GOT3 (cell line): ENCODE measurements around the gene XYLT2.
"Not testable (repeated sequence)": the region's sequence is repeated elsewhere in the genome, so short reads cannot be mapped to it uniquely, and the experiment has no call there.

ENCODE experiments used
- DNase-seq: peaks from one replicate; lab custom pipeline; 2025; ENCODE audit warnings: mixed read lengths; lab: John Stamatoyannopoulos, UW

XYLT2 gene

DNA sequence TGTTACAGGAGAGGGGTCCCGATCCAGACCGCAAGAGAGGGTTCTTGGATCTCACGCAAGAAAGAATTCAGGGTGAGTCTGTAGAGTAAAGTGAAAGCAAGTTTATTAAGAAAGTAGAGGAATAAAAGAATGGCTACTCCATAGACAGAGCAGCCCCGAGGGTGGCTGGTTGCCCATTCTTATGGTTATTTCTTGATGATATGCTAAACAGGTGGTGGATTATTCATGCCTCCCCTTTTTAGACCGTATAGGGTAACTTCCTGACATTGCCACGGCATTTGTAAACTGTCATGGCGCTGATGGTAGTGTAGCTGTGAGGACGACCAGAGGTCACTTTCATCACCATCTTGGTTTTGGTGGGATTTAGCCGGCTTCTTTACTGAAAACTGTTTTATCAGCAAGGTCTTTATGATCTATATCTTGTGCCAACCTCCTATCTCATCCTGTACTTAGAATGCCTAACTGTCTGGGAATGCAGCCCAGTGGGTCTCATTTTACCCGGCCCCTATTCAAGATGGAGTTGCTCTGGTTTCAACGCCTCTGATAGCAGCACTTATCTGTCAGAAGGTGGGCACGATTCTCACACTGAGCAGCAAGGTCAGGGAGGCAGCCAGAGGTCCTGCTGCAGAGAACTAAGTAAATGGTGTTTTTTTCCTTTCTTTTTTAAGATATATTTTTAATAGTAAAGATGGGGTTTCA lies 26.5 kb upstream of the XYLT2 start:
- DNase-seq, result no peak

DNA sequence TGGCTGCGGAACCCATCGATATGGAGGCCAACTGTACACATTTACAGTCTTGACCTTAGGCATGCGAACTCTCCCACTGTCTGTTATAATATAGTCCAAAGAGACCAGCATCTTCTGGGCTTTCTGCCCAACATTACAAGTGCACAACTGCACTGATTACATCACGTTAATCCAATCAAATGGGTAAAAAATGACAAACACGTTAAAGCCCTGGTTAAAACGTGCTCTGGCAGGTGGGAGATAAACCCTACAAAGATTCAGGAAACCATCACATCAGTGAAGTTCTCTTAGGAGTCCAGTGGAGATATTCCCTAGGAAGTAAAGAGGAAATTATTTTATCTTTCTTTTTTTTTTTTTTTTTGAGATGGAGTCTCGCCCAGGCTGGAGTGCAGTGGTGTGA lies 23.7 kb upstream of the XYLT2 start:
- no peak for DNase-seq

DNA sequence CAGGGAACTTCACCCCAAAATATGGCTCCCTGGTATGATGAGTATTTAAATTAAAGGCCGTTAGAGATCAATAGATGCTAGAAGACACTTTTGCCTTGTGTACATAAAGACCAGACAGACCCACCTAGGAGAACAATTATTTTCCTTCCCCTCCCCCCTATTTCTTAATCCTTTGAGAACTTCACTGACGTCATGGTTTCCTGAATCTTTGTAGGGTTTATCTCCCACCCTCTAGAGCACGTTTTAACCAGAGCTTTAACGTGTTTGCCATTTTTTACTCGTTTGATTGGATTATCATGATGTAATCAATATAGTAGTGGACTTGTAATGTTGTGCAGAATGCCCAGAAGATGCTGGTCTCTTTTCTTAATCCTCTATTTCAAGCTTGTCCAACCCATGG lies 22.9 kb upstream of the XYLT2 start:
- DNase-seq, result no peak

DNA sequence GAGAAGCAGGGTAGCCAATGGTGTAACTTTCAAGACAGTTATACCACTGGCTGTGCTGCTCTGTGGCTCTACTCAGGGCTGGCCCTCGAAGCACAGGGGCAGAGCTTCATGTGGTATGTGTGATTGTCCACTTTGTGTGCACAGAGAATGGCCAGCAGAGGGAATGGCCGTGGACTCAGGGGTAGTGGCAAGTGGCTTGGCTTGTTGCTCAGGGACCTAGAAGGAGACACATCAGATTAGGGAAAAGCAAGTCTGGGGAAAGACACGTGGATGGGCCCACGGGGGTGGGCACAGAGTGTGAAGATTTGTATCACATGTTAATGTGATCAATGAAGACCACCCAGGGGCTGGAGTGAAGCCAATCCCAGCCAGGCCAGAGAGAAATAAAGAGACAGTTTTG lies 20.0 kb upstream of the XYLT2 start:
- no peak for DNase-seq

DNA sequence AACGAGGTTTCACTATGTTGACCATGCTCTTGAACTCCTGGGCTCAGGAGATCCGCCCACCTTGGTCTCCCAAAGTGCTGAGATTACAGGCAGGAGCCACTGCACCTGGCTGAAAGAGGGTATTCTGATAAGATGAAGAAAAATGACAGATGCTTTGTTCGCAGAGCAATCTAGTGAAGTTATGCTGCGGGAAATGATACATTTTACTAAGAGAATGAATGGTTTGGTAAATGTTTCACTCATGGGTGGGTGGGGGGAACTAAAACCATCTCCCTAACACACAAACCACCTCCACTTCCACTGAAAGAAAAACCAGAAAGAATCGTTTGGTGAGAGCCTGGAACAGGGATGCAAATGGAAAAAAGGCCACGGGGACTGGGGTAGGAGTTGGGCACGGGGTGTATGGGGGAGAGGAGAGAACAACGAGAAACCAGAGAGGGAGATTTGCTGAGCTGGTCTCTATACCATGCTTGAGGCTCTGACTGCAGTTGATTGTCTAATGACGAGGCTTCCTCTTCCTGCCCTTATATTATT lies 19.0 kb upstream of the XYLT2 start:
- no peak for DNase-seq

DNA sequence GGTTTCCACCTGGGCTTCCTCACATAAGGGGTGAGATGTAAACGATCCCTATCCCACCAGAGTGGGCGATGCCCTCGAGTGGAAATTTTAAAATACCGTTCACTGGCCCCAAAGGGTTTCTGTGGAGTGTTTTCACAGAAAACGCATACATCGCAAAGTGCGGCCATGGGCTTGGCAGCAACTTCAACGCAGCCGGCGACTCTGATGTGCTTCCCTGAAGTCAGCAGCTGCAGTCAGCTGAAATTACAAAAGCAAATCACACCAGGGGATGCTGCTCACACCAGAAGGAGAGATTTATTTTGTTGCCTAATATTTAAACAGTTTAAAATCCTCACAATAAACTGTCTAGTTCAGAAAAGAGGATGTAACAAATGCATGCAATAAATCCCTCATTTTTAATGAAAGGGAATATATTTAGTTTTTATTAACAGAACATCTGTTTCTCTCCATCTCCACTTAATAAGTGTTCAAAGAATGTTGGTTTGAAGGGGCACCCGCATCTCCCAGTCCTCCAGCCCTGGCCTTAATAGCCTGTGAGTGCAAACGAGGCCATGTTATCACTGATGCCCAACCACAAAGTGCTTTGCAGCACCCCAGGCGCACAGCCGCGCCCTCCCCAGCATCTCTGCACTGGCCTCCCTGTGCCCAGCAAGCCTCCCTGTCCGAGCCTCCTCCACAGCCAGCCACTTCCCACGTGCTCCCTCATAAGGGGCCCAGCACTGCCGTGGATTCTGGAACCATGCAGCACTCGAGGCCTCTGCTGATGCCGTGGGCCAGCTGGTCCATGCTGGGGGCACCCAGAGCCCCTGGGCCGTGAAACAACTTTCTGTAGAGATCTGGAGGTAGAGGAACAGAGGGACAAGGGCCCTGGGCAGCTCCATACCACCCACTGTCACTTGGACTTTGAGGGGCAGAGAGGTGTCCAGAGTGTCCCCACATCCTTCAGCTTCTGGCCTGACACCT lies 17.3 kb upstream of the XYLT2 start:
- no peak for DNase-seq

DNA sequence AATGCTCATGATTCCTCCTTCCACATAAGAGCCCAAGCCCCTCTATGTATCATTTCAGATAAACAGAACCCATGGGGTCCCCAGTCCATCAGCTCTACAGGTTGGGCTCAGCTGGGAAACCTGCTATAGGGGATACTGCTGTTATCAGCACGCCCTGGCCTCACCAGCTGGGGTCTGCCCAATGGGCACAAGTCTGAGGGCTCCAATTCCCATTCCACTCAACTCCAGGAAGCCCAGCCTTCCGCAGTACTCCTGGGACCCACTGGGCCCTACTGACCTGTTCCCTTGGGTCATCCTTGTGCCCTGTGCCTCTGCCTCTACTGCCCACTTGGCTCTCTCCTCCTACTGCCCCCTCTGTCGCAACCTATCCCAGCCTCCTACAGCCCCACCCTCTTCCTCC lies 16.2 kb upstream of the XYLT2 start:
- no peak for DNase-seq

DNA sequence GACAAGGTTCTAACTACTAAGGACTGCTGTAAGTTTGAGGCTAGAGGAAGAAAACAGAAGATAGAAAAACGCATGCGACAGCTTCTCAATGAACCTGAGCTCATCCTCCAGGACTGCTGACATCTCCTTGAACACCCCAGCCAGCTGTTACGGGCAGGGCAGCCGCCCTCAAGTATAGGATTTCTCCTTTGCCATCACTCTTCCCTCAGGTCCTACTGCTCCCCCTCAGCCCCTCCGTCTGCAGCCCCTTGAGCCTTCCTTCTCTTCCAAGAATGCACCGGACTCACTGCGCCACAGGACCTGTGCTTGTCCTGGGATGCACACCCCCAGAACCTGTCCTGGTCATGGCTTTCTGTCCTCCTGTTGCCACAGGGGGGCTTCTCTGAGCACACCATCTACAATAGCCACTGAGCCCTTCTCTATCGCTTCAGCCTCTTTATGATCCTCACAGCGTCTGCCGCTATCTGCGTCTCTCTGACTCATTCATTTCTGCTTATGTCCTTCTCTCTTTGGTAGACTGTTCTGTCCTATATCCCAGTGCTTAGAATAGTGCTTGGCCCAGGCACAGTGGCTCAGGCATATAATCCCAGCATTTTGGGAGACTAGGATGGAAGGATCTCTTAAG lies 15.7 kb upstream of the XYLT2 start:
- DNase-seq, result no peak

DNA sequence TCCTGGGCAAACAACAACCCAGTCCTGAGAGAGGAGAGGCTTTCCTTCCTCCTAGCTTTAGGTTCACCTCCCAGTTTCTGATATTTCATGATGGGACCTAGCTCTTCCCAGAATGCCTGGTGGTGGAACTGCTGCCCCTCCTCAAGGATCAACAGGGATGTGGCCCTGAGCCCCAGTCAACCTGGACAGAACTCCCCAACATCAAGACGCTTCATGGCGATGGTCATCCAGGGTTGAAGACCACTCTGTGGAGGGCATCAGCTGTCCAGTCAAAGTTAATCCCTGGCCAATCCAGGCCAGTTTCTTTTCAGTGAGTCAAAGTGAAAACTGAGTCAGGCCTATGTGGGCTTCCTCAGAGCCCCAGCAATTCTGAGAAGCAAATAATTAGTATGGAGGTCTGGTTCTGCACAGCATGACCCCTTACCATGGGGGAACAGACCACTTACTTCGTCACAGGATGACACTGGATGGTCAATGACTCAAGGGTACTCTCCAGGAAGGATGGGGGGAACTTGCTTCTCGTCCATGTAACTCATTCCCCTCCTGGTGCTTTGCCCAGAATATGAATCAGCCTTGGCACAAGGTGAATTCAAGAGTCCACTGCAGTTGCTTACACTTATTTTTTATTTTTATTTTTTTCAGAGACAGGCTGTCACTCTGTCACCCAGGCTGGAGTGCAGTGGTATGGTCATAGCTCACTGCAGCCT lies 14.7 kb upstream of the XYLT2 start:
- peak; percentile 14 for DNase-seq

DNA sequence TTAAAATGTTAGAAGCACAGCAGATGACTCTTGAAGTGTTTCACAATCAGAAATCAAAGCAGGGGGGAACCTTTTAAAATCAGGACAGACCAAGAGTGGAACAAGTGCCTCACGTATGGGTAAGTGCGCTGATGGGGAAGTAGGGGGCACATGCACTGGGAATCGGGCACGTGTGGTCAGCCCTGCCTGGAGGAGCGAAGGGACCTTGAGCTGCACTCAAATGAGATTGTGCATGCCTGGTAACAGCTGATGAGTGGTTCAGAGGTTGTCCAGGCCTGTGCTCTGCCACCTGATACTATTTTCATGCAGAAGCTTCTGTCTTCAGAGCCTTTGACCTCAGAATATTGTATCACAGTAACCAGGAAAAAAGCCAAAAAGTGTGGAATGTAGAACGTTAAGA lies 13.7 kb upstream of the XYLT2 start:
- no peak for DNase-seq

DNA sequence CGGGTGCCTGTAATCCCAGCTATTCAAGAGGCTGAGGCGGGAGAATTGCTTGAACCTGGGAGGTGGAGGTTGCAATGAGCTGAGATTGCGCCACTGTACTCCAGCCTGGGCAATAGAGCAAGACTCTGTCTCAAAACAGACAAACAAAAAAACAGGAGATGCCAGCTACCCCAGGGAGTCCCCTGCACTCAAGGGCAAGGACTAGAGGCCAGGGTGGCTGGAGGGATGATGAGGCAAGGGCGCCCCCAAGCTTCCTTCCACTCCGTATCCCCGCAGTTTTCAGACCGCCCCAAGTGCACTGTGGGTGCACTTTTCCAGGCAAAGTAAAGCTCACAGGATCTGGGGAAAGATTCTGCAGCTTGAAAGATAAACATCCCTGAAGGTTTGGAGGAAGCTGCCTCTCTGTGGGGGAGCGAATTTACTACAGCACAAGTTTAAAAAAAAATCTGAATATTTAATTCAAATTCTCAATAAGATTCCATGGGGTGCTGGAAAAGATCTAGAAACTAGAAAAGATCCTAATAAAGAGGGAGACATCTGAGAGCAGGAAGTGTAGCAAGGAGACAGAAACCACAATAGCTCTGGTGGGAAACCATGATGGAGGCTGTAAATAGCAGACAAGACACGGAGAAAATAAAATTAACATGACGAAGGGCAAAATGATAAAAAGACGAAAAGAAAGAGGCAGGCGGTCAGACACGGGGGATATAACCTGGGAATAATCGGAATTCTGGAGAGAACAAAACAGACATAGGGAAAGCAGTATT lies 12.5 kb upstream of the XYLT2 start:
- not testable (repeated sequence) for DNase-seq

DNA sequence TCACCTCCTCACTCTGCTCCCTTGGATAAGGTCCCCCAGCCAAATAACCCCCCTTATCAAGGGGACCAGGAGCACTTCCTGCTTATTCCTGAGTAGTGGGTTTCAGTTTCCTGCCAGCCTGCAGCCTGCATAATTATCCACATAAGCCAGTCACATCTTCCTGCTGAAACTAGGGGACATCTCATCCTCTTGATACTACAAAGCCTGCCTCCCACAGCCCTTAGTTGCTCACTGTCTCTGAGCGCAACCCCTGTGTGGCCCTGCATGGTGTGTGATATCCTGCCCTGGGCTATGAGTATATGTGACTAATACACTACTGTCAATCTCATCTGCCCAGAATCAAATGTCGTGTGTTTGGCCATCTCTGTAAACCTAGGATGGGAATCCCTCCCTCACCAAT lies 8.0 kb upstream of the XYLT2 start:
- DNase-seq, result no peak

DNA sequence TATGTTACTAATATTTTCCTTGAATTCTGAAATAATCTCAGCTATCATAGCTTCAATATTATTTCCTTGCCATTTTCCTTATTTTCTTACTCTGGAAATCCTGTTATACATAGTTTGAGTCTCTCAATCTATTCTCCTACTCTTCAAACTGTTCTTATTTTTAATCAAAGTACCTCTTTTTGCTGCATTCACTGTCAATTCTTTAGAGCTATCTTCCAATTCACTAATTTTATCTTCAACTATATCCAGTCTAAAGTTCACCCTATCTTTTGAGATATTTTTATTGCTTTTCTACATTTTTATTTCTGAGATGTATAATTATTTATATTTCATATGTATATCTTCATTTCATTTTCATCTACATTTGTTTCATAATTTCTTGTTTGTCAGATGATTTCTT lies 7.3 kb upstream of the XYLT2 start:
- DNase-seq, result no peak

DNA sequence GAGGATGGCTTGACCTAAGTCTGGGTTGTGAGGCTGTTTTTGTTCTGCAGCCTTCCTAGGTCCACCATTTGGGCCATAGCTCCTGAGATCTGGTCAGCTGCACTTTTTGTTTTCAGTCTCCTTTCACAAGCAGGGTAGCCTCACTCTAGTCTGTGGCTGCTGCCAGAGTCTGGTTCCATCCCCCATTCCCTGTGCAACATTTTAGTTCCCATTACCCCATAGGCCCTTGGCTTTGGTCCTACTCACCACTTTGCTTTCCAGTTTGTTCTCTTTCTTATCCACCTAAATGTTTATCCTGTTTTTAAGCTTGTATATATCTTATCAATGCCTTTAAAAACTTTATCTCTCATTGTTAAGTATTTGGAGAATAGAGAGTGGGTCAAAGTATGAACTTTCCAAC lies 6.5 kb upstream of the XYLT2 start:
- DNase-seq, result no peak

DNA sequence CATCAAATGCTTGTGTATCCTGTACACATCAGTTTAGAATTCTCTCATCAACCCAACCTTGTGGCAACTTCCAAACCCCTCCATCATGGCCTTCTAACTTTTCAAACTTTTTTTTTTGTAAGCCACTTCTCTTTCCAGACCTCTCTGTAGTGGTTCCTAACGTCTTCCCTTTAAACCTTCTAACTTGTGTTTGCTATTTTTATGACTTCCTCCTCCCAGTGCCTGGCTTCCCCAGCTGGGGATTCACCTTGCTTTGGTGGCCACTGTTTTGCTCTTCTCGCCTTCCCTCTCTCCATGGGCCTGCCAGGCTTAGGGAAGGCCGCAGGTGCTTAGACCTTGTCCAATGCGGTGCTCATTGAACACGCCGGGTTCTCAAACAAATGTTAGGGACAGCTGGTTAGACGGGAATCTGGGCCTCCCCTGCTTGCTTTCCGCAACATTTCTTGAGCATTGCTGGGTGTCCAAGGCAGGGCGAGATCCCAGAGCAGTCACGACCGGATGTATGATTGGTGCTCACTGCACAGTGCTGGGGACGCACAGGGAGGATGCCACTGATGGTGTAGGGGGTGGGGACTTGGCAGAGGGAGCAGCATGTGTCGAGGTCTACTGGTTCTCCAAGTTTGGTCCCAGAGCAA lies 1.1 kb upstream of the XYLT2 start:
- no peak for DNase-seq

DNA sequence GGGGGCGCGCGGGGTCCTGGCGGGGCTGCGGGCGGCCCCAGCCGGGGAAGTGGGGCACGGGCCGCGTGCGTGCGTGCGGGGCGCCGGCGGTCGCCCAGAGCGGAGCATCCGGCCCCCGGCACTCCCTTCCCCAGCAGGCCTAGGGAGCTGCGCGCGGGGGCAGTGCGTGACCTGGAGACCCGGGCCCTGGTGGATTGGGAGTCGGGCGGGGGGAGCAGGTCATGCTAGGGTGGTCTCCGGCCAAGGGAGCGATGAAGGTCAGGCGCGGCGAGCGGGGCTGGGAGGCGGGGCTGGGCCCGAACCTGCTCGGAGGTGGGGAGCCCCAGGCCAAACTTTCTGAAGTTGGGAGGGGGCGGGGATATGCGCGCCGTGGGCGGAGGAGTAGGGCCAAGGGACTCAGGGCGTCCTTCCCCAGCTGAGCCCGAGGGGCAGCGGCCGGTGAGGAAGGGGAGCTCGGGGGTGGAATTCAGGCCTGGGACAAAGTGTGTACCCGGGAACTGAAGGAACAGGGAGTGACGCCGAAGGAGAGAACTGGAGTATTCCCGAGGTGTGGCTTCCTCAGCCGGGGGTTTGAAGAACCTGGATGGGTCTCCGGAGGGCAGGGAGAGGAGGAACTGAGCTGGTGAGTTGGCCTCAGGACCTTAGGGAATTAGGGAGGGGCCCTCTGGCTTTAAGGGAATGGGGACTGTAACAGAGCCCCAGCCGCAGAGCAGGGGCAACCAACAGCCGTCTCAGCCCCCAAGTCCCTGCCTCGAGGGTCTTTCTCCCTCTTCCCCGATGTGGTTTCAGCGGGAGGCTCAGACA lies 589 bp downstream of the XYLT2 start:
- DNase-seq, result no peak

DNA sequence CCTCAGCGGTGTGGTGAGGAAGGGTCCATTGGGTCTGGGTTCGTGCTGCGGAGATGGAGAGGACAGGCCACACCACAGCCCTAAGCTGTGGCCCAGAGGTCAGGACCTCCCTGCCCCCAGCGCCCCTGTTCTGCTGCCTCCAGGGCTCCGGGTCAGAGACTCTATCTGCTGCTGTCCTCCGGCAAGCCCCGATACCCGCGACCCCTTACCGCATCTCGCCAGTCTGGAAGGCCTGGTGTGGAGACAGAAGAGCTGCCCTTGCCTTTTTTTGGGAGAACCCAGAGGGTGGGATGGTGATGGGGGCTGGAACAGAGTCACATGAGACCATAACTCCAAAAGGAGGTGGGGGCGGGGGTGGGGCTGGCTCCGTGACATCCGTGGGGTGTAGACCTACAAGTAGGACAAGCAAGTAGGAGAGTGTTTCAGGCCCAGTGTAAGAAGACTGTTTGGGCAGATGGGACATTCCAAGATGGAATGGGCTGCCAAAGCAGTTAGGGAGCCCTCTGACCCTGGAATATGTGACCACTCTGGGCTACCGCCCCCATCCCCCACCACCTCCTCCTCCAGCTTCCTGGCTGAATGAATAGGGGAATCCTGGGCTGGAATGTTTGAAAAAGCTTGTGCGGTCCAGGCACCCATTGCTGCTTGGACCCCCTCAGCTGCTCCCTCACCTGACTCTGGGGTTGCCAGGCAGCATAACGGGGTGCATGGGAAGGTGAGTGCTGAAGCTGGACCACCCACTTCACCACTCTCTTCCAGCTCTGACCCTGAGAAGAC lies 1.4 kb downstream of the XYLT2 start:
- no peak for DNase-seq

DNA sequence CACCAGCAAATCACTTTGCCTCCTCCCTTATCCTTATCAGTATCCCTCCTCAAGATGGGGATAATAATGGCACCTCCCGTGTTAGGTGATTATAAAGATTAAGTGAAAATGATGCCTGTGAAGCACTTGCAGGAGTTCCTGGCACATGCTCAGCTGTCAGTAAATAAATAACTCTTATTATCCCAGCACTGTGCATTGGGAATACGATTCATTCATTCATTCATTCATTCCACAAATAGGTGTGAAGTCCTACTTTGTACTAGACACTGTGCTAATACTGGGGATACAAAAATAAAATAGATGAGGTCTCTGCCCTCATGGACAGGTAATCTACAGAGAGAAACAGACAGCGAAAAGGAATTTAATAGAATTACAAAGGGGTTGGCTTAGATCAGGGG lies 2.0 kb downstream of the XYLT2 start:
- DNase-seq, result no peak
